GM04503 (cell line): ENCODE measurements around the gene WDR33.

Experiments used
- DNase-seq: peaks from one replicate; pipeline ENCODE4 v3.0.0-alpha.2; 2012; ENCODE audit warnings: low read depth

Gene WDR33

GRCh38 chr2:127655209-127656073 is 155.5 kb downstream of the WDR33 start:
- no peak for DNase-seq

GRCh38 chr2:127654838-127655175 is 156.2 kb downstream of the WDR33 start:
- DNase-seq: no peak

- no peak for DNase-seq
Measured at GRCh38 chr2:127654084-127654837, 156.7 kb downstream of the WDR33 start.

GRCh38 chr2:127653421-127654083 is 157.4 kb downstream of the WDR33 start:
- no peak for DNase-seq

- no peak for DNase-seq
Measured at GRCh38 chr2:127652786-127653357, 158.1 kb downstream of the WDR33 start.

GRCh38 chr2:127651971-127652550 is 158.9 kb downstream of the WDR33 start:
- DNase-seq: no peak

- no peak for DNase-seq
Measured at GRCh38 chr2:127651381-127651809, 159.6 kb downstream of the WDR33 start.
